Measurements from ENCODE around the gene TRIM37. TPM values are rescaled to one million over a fixed set of nuclear protein-coding genes. Genes with fewer than 3 reads are reported as not detected.
"Not testable (repeated sequence)": the region's sequence is repeated elsewhere in the genome, so short reads cannot be mapped to it uniquely, and the experiment has no call there.

Gene TRIM37
- total and polyA plus RNA-seq, 11 donors: 5.8 to 26.2 (median 19.1) TPM

DNA sequence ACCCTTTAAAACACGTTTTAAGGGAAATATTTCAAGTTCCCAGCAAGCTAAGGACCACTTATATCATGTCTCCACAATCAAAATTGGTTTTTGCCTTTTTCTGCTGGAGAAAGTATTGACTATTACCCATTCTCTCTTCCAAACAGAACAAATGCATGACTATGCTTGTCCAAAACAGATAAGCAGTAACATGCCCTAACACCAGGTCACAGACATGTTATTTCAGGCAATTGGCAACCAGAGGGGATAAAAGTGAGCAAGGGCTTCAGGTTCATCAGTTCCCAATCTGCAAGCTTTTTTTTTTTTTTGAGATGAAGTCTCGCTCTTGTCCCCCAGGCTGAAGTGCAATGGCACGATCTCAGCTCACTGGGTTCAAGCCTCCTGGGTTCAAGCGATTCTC lies 33.3 kb upstream of the TRIM37 start:
- DNase-seq (no peak), ATAC-seq (no peak)
- intact Hi-C loops (cut with DNase I): loop anchor here in 1 of 10 donors (10.0 kb wide), 1 partner anchor 1925 kb away; no protein-coding TSS in a partner anchor
- no peaks in the 10 kb centered on the region for H3K27me3 ChIP-seq
- H3K4me3 ChIP-seq: no peak overlapping the region
- H3K9me3 ChIP-seq: no peaks in the 10 kb centered on the region
- H3K36me3 ChIP-seq: peaks cover 0 to 13% (median 0%) of the 10 kb centered on the region in 9 donors
- H3K4me1 ChIP-seq: peaks cover 0 to 3% (median 0%) of the 10 kb centered on the region in 12 donors
- WGBS, 4 donors: 88 to 96% (median 94%) methylated on average over 4 of the region's 4 CpGs
- H3K27ac ChIP-seq: no peak overlapping the region
- no peak for TF ChIP-seq POLR2A (IDR thresholded peaks at IDR 0.05)
- TF ChIP-seq, protein P1, sequence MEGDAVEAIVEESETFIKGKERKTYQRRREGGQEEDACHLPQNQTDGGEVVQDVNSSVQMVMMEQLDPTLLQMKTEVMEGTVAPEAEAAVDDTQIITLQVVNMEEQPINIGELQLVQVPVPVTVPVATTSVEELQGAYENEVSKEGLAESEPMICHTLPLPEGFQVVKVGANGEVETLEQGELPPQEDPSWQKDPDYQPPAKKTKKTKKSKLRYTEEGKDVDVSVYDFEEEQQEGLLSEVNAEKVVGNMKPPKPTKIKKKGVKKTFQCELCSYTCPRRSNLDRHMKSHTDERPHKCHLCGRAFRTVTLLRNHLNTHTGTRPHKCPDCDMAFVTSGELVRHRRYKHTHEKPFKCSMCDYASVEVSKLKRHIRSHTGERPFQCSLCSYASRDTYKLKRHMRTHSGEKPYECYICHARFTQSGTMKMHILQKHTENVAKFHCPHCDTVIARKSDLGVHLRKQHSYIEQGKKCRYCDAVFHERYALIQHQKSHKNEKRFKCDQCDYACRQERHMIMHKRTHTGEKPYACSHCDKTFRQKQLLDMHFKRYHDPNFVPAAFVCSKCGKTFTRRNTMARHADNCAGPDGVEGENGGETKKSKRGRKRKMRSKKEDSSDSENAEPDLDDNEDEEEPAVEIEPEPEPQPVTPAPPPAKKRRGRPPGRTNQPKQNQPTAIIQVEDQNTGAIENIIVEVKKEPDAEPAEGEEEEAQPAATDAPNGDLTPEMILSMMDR (IDR thresholded peaks at IDR 0.05): no peak

DNA sequence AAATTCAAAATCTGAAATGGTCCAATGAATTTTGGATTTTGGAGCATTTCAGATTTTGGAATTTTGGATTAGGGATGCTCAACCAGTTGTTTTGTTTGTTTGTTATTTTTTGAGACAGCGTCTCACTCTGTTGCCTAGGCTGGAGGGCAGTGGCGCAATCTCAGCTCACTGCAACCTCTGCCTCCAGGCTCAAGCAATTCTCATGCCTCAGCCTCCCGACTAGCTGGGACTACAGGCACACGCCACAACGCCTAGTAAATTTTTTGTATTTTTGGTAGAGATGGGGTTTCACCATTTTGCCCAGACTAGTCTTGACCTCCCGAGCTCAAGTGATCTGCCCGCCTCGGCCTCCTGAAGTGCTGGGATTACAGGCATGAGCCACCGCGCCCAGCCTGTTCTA lies 31.7 kb upstream of the TRIM37 start:
- intact Hi-C loops (cut with DNase I); DNase-seq; H3K27ac ChIP-seq; ATAC-seq; H3K4me3 ChIP-seq; H3K27me3 ChIP-seq; H3K4me1 ChIP-seq; H3K9me3 ChIP-seq: not testable (repeated sequence)
- H3K36me3 ChIP-seq: peaks cover 0 to 13% (median 0%) of the 10 kb centered on the region in 9 donors
- WGBS, 4 donors: 94 to 95% (median 95%) methylated on average over 10 of the region's 10 CpGs

DNA sequence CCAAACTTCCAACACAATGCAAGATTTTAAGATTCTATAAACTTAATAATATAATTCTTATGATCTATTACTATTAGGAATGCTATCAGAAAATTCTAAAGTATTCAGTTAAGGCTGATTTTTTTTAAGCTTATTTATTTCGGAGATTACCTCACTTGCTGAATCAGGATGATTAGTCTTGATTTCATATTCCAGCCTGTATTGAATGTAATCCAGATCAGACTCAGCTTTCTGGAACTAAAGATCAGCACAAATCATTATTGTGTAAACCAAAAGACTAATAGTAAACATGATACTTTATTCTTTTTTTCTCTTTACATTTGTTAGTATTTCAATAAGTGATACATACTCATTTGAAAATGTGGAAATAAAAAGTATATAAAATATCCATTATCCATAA lies 24.5 kb upstream of the TRIM37 start:
- 86 to 94% (median 90%) methylated on average over 1 of the region's 1 CpG for WGBS, 4 donors
- intact Hi-C loops (cut with DNase I): no loop called here
- peaks cover 0 to 3% (median 0%) of the 10 kb centered on the region in 12 donors for H3K4me1 ChIP-seq
- H3K4me3 ChIP-seq: no peak overlapping the region
- DNase-seq (no peak), ATAC-seq (no peak)
- TF ChIP-seq POLR2A (IDR thresholded peaks at IDR 0.05): no peak
- TF ChIP-seq, protein P1 (IDR thresholded peaks at IDR 0.05): no peak
- H3K27me3 ChIP-seq: no peaks in the 10 kb centered on the region
- peaks cover 0 to 38% (median 16%) of the 10 kb centered on the region in 9 donors for H3K36me3 ChIP-seq
- no peaks in the 10 kb centered on the region for H3K9me3 ChIP-seq
- H3K27ac ChIP-seq: no peak overlapping the region

DNA sequence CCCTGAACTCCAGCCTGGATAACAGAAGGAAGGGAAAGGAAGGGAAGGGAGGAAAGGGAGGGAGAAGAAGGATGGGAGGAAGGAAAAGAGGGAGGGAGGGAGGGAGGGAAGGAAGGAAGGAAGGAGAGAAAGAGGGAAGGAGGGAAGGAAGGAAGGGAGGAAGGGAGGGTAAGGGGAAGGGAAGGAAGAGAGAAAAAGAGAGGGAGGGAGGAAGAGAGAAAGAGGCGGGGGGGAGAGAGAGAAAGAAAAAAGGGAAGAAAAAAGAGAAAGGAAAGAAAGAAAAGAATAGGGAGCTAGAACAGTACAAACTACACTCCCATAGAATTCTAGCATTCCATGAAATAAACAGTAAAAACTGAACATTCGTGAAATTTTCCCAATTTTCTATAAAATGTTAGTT lies 23.1 kb upstream of the TRIM37 start:
- intact Hi-C loops (cut with DNase I): no loop called here
- Histone ChIP-seq H3K4me1 (peaks cover 0 to 3% (median 0%) of the 10 kb centered on the region in 12 donors), H3K27ac (no peak overlapping the region), H3K4me3 (no peak overlapping the region), H3K36me3 (peaks cover 0 to 43% (median 16%) of the 10 kb centered on the region in 9 donors), H3K27me3 (no peaks in the 10 kb centered on the region), H3K9me3 (no peaks in the 10 kb centered on the region)
- 50 to 96% (median 61%) methylated on average over 2 of the region's 2 CpGs for WGBS, 4 donors
- DNase-seq: no peak
- TF ChIP-seq POLR2A (IDR thresholded peaks at IDR 0.05): no peak
- TF ChIP-seq, protein P1 (IDR thresholded peaks at IDR 0.05): no peak
- ATAC-seq: no peak

DNA sequence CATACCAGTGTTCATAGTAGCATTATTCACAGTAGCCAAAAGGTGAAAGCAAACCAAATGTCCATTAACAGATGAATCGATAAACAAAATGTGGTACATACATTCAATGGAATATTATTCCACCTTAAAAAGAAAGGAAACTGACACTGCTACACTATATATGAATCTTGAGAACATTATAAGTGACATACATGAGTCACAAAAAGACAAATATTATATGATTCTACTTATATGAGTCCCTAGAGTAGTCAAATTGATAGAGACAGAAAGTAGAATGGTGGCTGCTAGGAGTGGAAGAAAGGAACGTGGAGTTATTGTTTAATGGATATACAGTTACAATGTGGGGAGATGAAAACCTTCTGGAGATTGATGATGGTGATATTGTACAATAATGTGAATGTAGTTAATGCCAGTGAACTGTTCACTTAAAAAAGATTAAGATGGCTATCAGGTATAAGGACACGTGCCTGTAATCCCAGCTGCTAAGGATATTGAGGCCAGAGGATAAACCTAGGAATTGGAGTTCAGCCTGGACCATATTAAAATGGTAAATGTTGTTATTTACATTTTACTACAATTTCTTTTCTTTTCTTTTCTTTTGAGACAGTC lies 20.2 kb upstream of the TRIM37 start:
- ATAC-seq (no peak), DNase-seq (no peak)
- no peak overlapping the region for H3K27ac ChIP-seq
- 62 to 92% (median 72%) methylated on average over 3 of the region's 3 CpGs for WGBS, 4 donors
- H3K4me3 ChIP-seq: no peak overlapping the region
- no peaks in the 10 kb centered on the region for H3K4me1 ChIP-seq
- H3K36me3 ChIP-seq: peaks cover 0 to 43% (median 21%) of the 10 kb centered on the region in 9 donors
- H3K9me3 ChIP-seq: no peaks in the 10 kb centered on the region
- no peaks in the 10 kb centered on the region for H3K27me3 ChIP-seq
- intact Hi-C loops (cut with DNase I): no loop called here
- TF ChIP-seq, protein P1 (IDR thresholded peaks at IDR 0.05): no peak
- no peak for TF ChIP-seq POLR2A (IDR thresholded peaks at IDR 0.05)
